NCI-H1694 (cell line): ENCODE results near the gene KRTAP5-5.
"Not testable (repeated sequence)": the region's sequence is repeated elsewhere in the genome, so short reads cannot be mapped to it uniquely, and the experiment has no call there.

Experiments
- DNase-seq: peaks from one replicate; lab custom pipeline; 2025; lab: John Stamatoyannopoulos, UW

The KRTAP5-5 gene

DNA sequence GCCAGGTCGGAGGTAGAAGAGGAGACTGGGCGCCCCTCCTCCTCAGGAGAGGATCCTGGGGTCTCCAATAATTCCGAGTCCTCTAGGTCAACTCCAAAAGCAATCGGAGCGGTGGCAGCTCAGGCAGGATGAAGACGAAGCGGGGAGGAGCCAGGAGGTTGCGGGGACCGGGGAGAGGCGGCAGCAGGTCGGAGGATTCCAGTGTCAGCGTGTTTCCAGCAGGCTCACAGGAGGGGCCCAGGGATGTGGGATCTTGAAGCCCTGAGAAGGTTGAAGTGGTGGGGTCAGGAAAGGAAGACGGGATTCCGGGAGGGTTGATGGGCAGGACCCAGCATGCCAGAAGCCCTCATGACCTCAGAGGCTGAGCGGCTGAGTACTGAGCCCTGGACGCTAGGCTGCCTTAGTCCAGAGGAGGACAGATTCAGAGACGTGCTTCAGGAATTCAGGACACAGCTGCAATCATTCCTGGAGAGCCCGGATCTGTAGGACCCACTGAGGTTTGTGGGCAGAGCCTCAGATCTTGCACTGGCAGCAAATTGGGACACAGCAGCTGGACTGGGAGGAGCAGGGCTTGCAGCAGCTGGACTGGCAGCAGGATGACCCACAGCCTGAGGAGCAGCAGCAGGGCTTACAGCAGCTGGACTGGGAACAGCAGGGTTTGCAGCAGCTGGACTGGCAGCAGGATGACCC, 22.3 kb upstream of the KRTAP5-5 start:
- not testable (repeated sequence) for DNase-seq

GRCh38 chr11:1607901-1608300, 21.7 kb upstream of the KRTAP5-5 start:
- not testable (repeated sequence) for DNase-seq

- no peak for DNase-seq
Observed at GRCh38 chr11:1608363-1608762, 21.2 kb upstream of the KRTAP5-5 start, which contains the start of gene KRTAP5-3. Gene KRTAP5-3 (minus strand): TSS chr11:1608463. CDS start chr11:1608385, 78 bp downstream.

- DNase-seq: no peak
Observed at GRCh38 chr11:1618231-1618630, 11.3 kb upstream of the KRTAP5-5 start.

GRCh38 chr11:1619449-1619848, 10.1 kb upstream of the KRTAP5-5 start:
- DNase-seq: no peak

GRCh38 chr11:1622086-1622485, 7.5 kb upstream of the KRTAP5-5 start, which contains the start of gene KRTAP5-4:
Gene KRTAP5-4 (minus strand): TSS chr11:1622138. CDS start chr11:1622093, 45 bp downstream.
- DNase-seq: no peak

DNA sequence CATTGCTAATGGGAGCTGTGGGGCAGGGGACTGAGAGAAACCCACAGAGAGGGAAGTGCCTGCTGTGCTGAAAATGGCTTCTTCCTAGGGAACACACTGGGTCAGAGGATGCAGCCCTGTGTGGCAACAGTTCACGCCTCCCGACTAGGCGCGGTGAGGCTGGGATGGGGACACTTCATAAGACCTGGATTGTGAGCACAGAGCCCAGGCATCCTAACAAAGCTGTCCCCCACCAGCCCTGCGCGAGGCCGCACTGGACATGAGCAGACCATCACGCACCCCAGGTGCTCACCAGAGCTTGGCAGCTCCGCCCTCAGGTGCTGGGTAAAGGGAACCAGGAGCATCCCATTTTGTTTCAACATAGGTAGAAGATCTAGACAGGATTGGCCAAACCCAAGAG, 5.9 kb upstream of the KRTAP5-5 start:
- no peak for DNase-seq

- DNase-seq: no peak
Observed at GRCh38 chr11:1624621-1625020, 5.0 kb upstream of the KRTAP5-5 start.

DNA sequence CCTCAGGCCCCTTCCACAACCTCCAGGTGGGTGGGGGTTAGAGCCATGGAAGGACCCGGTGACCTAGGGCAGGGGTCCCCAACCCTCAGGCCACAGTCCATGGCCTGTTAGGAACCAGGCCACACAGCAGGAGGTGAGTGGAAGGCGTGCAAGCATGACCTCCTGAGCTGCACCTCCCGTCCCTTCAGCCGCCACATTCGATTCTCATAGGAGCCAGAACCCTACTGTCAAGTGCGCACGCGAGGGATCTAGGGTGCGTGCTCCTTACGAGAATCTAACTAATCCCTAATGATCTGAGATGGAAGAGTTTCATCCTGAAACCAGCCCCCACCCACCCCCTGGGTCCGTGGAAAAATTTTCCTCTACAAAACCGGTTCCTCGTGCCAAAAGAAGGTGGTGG, 4.0 kb upstream of the KRTAP5-5 start:
- no peak for DNase-seq

DNA sequence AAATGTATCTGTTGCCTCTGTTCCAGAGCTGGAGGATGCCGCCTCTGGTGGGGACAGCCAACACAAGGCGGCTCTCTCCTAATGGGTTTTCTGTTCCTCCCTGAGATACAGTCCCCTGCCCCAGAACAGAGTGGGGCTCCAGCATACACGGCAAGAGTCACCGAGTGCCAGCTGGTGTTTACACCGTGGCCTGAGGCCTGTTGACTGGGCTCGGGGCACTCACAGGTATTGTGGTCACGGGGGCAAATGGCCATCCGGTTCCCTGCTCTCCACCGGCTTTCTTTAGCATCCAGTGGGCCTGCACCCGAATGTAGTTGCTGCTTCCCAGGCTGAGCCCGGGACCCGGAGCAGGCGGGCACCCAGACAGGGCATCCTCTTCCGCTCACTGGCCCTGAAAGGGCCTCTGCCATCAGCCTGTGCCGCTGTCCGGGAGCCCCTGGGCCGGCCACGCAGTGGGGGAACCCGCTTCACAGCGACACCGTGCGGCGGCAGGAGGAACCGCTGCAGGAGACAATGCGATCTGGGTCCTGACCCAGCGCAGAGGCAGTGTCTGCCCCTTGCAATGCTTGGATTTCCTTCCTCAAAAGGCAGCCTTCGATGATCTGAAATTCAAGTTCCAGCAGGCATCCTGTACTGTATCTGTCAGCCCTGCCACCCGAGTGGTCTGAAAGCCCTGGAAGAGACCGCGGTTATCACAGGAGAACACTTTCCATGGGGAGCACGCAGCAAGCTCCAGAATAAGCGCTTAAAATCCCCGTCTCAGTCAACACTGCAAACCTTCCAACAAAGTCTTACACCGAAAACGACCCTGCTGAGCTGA, 859 bp upstream of the KRTAP5-5 start:
- DNase-seq: no peak

DNA sequence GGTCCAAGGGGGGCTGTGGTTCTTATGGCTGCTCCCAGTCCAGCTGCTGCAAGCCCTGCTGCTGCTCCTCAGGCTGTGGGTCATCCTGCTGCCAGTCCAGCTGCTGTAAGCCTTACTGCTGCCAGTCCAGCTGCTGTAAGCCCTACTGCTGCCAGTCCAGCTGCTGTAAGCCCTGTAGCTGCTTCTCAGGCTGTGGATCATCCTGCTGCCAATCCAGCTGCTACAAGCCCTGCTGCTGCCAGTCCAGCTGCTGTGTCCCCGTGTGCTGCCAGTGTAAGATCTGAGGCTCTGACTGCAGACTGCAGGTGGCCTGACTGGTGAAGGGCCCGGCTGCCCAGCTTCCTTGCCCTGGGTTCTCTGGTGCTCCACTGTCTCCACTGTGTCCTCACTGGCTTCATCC, 696 bp downstream of the KRTAP5-5 start:
- no peak for DNase-seq

- DNase-seq: no peak
Observed at GRCh38 chr11:1631066-1631568, 1.5 kb downstream of the KRTAP5-5 start.

GRCh38 chr11:1632053-1632714, 2.6 kb downstream of the KRTAP5-5 start:
- no peak for DNase-seq

- no peak for DNase-seq
Observed at GRCh38 chr11:1633864-1634263, 4.3 kb downstream of the KRTAP5-5 start.

DNA sequence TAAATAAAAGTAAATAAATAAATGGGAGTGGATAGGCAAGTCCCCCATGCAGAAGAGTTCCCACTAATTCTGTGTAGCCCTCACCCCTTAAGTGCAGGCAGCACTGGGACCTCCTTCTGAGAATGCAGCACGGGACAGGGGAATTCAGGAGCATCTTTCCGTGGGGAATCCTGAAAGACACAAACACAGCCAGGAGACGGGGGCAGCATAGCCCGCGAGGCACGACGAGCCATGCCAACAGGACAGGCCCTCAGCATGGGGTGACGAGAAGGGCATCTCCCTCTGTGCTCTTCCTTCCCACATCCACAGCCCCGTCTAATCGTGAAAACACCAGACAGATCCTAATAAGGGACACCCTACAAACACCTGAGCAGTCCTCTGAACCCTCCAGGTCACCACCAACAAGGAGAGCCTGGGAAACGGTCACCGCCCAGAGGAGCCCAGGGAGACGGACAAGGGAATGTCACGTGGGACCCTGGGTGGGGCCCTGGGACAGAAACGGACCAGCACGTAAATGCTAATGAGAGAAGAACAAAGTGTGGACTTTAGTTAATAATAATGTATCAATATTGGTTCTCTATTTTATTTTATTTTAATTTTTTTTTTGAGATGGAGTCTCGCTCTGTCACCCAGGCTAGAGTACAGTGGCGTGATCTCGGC, 6.8 kb downstream of the KRTAP5-5 start:
- no peak for DNase-seq

DNA sequence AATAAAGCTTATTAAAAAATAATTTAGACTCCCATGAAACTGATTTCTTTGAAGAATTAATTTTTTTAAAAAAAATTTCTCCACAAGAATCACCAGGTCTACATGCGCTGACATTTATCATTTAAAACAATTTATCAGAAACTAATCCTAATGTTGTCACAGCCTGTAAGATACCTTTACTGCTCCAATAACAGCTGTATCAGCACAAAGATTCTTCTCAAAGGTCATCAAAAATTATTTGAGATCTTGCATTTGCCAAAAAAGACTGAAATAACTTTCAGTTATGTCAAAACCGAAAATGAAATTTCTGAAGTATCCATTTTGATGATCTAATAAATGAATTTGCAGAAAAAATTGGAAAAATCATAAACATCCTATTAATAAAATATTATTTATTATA, 8.1 kb downstream of the KRTAP5-5 start:
- DNase-seq: no peak

- no peak for DNase-seq
Observed at GRCh38 chr11:1638344-1638743, 8.8 kb downstream of the KRTAP5-5 start.

- DNase-seq: peak; percentile 55
Observed at GRCh38 chr11:1639102-1639620, 9.6 kb downstream of the KRTAP5-5 start.

GRCh38 chr11:1639666-1640065, 10.1 kb downstream of the KRTAP5-5 start:
- DNase-seq: no peak

DNA sequence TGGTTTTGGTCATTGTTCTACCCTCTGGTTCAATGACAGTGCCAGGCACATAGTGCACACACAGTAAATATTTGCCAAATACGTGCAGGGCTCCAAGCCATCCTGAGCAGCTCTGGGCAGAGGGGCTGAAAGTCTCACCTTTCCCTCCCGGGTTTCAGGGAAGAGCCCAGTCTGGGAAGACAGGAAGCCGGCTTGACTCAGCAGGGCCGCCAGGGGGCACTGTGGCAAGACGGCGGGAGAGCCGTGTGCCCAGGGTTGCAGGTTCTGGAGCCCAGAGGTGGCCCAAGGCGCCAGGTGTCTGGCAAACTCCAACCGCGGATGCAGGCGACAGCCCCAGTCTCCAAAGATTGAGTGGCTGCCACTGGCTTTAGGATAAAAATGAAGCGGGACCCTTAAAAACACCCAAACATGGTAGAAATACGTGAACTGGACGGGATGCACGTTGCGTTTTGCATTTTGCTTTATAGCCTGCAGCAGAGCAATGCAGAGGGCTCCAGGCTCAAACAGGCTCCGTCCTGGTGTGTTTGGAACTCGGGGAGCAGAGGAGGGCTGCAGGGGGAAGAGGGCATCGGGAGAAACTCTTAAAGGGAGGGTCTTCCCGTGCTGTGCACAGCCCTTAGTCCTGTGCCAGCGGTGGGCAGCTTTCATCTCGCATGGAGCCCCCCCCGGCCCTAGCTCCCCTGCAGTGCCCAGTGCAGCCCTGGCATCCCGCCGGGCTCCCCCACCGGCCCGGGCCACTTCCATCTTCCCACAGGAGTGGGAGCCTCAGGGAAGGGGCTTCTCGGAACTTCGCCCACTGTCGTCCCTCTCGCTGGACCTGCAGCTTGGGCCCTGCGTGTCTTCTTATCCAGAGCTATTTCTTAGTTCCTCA, 10.7 kb downstream of the KRTAP5-5 start:
- DNase-seq: no peak

DNA sequence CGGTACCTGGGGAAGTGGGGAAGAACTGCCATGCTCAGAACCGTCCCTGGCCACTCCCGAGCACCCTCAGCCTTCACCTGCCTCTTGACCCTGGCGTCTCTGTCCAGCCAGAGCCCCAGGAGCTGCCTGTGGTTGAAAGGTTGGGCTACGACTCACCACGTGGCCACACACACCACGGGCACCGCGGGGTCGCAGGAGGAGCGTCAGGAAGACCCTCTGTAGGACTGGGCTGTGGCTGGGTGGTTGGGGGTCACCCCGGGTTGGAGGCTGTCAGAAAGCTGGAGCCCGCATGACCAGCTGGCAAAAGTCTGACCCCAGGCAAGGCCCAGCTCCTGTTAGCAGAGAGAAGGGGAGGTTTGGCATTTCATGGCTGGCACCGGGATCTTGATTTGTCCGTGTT, 11.5 kb downstream of the KRTAP5-5 start:
- no peak for DNase-seq
